ENCODE measurements around the gene C1QL1.

DNA sequence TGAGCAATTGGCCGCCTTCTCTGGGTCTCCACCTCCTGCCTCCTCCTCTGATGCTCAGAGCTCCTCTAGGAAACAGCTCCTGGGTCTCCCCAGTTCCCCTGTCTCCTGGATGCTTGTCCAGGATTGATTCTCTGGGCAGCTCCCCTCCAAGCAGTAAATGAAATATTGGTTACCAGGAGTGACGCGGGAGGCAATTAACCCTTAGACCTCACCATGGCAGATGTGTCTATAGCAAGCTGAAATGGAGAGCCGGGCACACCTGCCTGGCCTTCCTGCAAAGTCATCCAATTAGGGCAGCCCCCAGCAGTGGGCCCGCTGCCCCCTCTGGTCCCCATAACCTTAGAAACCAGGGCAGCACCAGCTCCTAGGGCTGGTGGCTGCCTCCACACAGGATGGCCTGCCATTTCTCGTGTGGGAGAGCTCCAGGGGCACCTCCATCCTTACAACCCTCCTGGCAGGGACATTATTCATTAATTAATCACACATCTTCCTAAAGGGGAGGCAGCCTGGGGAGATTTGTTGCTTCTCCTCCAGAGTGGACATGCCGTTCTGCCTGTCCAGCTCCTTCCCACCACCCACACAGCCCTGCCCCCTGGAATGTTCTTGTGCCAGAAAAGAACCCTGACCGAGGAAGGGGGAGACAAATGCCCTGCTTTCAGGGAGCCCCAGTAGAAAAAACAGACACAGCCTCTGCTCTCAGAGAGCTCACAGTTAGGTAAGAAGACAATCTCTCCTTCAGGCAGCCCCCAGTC, 12.3 kb downstream of the C1QL1 start:
- TF ChIP-seq POLR2A (IDR thresholded peaks at IDR 0.05; ENCODE audit: low read depth, low read length) = no peak
- TF ChIP-seq POLR2AphosphoS5 (IDR thresholded peaks at IDR 0.05; ENCODE audit: low read depth, low read length) = no peak
- TF ChIP-seq PAX5 (IDR thresholded peaks at IDR 0.05; ENCODE audit: insufficient read depth, low read length, severe bottlenecking) = no peak
